Measurements from ENCODE around the gene PCGF6.
"Not testable (repeated sequence)": the region's sequence is repeated elsewhere in the genome, so short reads cannot be mapped to it uniquely, and the experiment has no call there.

Gene PCGF6

GRCh38 chr10:103262229-103262628, 88.7 kb downstream of the PCGF6 start:
- Histone ChIP-seq H3K9me3 (ENCODE audit: severe bottlenecking) (no peaks in the 10 kb centered on the region), H3K27me3 (ENCODE audit: insufficient read depth, poor library complexity, severe bottlenecking) (peaks cover 8% of the 10 kb centered on the region), H3K4me3 (ENCODE audit: severe bottlenecking) (no peak overlapping the region), H3K36me3 (ENCODE audit: low read depth) (no peaks in the 10 kb centered on the region), H3K4me1 (ENCODE audit: insufficient read depth, poor library complexity, severe bottlenecking) (no peaks in the 10 kb centered on the region), H3K27ac (ENCODE audit: poor library complexity, severe bottlenecking) (no peak overlapping the region)
- TF ChIP-seq CTCF (IDR thresholded peaks at IDR 0.05; ENCODE audit: poor library complexity, severe bottlenecking): no peak
- DNase-seq (ENCODE audit: low spot score): no peak
- no peak for ATAC-seq (ENCODE audit: low read depth)

- ATAC-seq (ENCODE audit: low read depth): no peak
- Histone ChIP-seq H3K27ac (ENCODE audit: poor library complexity, severe bottlenecking) (no peak overlapping the region), H3K4me3 (ENCODE audit: severe bottlenecking) (no peak overlapping the region), H3K9me3 (ENCODE audit: severe bottlenecking) (no peaks in the 10 kb centered on the region), H3K4me1 (ENCODE audit: insufficient read depth, poor library complexity, severe bottlenecking) (no peaks in the 10 kb centered on the region), H3K27me3 (ENCODE audit: insufficient read depth, poor library complexity, severe bottlenecking) (no peaks in the 10 kb centered on the region), H3K36me3 (ENCODE audit: low read depth) (no peaks in the 10 kb centered on the region)
- no peak for DNase-seq (ENCODE audit: low spot score)
- no peak for TF ChIP-seq CTCF (IDR thresholded peaks at IDR 0.05; ENCODE audit: poor library complexity, severe bottlenecking)
Observed at GRCh38 chr10:103259989-103260388, 91.0 kb downstream of the PCGF6 start.

GRCh38 chr10:103258928-103259327, 92.0 kb downstream of the PCGF6 start:
- H3K36me3 ChIP-seq (ENCODE audit: low read depth); H3K4me3 ChIP-seq (ENCODE audit: severe bottlenecking); DNase-seq (ENCODE audit: low spot score); H3K27ac ChIP-seq (ENCODE audit: poor library complexity, severe bottlenecking); H3K9me3 ChIP-seq (ENCODE audit: severe bottlenecking); H3K27me3 ChIP-seq (ENCODE audit: insufficient read depth, poor library complexity, severe bottlenecking); H3K4me1 ChIP-seq (ENCODE audit: insufficient read depth, poor library complexity, severe bottlenecking); ATAC-seq (ENCODE audit: low read depth): not testable (repeated sequence)

GRCh38 chr10:103257812-103258211, 93.1 kb downstream of the PCGF6 start:
- Histone ChIP-seq H3K27me3 (ENCODE audit: insufficient read depth, poor library complexity, severe bottlenecking) (no peaks in the 10 kb centered on the region), H3K9me3 (ENCODE audit: severe bottlenecking) (no peaks in the 10 kb centered on the region), H3K4me1 (ENCODE audit: insufficient read depth, poor library complexity, severe bottlenecking) (no peaks in the 10 kb centered on the region), H3K36me3 (ENCODE audit: low read depth) (no peaks in the 10 kb centered on the region), H3K4me3 (ENCODE audit: severe bottlenecking) (no peak overlapping the region), H3K27ac (ENCODE audit: poor library complexity, severe bottlenecking) (no peak overlapping the region)
- DNase-seq (ENCODE audit: low spot score) (no peak), ATAC-seq (ENCODE audit: low read depth) (no peak)
- TF ChIP-seq CTCF (IDR thresholded peaks at IDR 0.05; ENCODE audit: poor library complexity, severe bottlenecking): no peak

- no peaks in the 10 kb centered on the region for H3K36me3 ChIP-seq (ENCODE audit: low read depth)
- H3K27me3 ChIP-seq (ENCODE audit: insufficient read depth, poor library complexity, severe bottlenecking): no peaks in the 10 kb centered on the region
- no peaks in the 10 kb centered on the region for H3K9me3 ChIP-seq (ENCODE audit: severe bottlenecking)
- DNase-seq (ENCODE audit: low spot score) (no peak), ATAC-seq (ENCODE audit: low read depth) (no peak)
- no peak overlapping the region for H3K4me3 ChIP-seq (ENCODE audit: severe bottlenecking)
- H3K27ac ChIP-seq (ENCODE audit: poor library complexity, severe bottlenecking): no peak overlapping the region
- no peaks in the 10 kb centered on the region for H3K4me1 ChIP-seq (ENCODE audit: insufficient read depth, poor library complexity, severe bottlenecking)
- TF ChIP-seq CTCF (IDR thresholded peaks at IDR 0.05; ENCODE audit: poor library complexity, severe bottlenecking): no peak
Observed at GRCh38 chr10:103256613-103257012, 94.3 kb downstream of the PCGF6 start.

Data from RWPE2 (cell line).